C4-2B (cell line): Measurements from ENCODE around the gene OR5H6.

Source experiments
- CTCF ChIP-seq: fragments of 450-650 bp; conservative IDR thresholded peaks from 2 replicates; pipeline ENCODE4 v1.5.1; 2017; ENCODE audit warnings: mild to moderate bottlenecking
- ZFX ChIP-seq: fragments of 450-650 bp; IDR thresholded peaks from 2 replicates; pipeline ENCODE4 v1.6.1; 2017

GRCh38 chr3:98246142-98246541 lies 17.9 kb upstream of the OR5H6 start:
- TF ChIP-seq CTCF (no peak), ZFX (no peak)
